OCI-M2 (cell line): ENCODE measurements around the gene PLCB1.

ENCODE experiments used
- DNase-seq: peaks from one replicate; lab custom pipeline; 2025; ENCODE audit not compliant: unreplicated experiment; lab: John Stamatoyannopoulos, UW

PLCB1 gene

DNA sequence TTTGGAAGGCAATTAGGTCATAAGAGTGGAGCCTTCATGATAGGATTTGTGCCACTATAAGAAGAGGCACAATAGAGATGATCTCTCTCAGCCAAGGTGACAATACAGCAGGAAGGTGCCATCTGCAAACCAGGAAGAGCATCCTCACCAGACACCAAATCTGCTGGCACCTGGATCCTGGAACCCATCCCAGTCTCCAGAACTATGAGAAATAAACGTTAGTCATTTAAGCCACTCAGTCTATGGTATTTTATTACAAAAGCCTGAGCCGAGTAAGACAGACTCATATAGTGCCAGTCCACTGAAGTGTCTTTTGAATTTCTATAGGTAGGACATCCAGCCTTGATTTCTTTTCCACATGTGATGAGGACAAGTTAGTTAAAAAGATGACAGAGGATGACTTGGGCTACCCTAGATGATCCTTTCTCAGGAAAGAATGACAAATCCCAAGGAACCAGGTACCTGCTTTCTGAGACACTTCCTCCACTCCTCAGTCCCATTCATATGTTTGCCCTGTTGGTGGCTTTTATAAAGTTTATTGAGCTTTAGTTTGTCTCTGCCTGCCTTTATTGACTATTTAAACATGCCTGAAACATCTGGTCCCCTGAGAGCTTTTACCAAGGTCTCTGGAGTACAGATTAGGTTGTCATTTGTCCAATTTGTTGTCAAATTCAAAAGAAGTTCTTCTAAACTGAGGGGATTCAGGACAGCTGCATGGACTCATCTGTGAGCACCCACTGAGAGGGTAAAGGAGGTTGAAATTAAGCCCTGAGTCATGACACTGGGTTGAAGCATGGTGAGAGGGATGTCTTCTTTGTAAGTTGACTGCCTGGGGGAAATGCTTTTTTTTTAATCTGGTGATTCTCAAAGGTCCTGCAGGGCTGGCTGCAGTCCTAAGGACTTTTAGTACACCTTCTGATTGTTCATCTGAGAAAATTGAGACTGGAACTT is 771.9 kb downstream of the PLCB1 start:
- no peak for DNase-seq

DNA sequence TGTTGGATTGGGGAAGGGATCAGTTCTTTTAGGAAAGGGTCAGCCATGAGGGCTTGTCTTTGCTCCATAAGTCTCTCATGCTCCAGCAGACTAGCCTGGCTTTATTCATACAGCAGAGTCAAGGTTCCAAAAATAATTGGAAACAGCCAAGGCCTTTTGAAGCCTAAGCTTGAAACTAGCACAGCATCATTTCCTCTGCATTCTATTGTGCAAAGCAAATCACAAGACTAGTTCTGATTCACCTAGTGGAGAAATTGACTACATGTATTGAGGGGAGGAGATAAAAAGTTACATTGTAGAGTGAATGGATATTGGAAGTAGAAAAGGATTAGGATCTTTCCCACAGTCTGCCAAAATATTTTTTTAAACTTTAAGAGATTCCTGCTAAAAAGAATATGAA is 777.5 kb downstream of the PLCB1 start:
- no peak for DNase-seq

DNA sequence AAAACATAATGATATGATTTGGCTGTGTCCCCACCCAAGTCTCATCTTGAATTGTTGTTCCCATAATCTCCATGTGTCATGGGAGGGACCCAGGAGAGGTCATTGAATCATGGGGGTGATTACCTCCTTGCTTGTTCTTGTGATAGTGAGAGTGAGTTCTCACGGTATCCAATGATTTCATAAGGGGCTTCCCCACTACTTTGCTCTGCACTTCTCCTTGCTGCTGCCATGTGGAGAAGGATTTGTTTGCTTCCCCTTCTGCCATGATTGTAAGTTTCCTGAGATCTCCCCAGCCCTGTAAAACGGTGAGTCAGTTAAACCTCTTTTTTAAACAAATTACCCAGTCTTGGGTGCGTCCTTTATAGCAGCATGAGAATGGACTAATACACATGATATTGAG is 780.0 kb downstream of the PLCB1 start:
- DNase-seq = no peak

DNA sequence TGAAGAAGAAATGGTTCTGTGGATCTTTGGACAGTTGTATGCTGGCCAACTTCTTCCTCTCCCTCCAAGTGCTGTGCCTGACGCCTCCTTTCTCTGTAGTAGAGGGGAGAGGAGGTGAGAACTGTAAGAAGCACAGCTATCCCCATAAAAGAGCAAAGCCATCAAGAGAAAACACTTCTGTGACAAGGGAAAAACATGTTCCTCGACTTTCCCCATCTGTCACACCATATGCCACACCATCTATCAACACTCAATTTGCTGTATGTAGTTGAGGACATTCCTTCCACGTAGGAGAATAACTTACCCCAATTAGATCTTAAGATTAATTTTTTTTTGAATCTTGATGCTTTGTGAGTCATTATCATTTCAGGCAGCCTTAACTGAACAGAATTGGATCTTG is 780.7 kb downstream of the PLCB1 start:
- DNase-seq = no peak

DNA sequence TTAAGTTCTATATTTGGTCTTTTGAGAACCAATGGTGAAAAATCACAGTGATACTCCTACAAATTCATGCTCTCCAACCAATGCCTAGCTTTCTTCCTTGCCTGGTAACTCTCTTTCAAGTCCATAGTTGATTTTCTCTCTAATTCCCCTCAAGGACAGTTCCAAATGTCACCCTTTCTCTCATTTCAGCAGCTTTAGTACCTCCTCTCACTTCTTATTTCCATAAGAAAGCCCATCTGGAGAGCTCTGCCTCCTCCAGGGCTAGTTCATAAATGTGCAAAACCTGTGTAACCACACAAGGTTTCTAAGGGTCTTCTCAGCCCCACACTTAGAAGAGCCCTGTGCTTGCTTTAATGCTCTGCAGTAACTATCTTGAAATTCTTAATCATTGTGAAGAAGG is 781.4 kb downstream of the PLCB1 start:
- DNase-seq = no peak

GRCh38 chr20:8914421-8914820 is 782.4 kb downstream of the PLCB1 start:
- no peak for DNase-seq

DNA sequence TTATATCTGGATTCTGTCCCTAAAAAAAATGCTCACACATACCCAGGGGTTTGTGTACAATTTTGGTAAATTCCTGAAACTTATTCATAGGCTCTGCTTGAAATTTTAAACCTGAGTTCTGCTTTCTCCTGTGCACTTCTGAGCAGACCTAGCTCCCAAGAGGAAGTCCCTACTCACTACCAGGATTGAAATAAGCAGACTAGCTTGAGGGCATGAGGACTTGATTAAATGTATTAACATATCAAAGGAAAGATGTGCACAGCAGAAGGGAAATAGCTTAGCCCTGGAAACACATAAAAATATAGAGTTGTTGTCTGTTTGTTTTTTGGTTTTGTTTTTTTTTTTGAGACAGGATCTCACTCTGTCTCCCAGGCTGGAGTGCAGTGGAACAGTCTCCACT is 785.0 kb downstream of the PLCB1 start:
- no peak for DNase-seq

- no peak for DNase-seq
Observed at GRCh38 chr20:8918145-8918544, 786.1 kb downstream of the PLCB1 start.

DNA sequence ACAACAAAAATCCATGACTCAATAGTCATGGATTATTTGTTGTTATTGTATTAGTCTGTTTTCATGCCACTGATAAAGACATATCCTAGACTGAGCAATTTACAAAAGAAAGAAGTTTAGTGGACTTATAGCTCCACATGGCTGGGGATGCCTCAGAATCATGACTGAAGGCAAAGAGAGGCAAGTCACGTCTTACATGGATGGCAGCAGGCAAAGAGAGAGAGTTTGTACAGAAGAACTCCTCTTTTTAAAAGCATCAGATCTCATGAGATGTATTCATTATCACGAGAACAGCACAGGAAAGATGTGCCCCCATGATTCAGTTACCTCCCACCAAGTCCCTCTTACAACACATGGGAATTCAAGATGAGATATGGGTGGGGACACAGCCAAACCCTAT is 792.5 kb downstream of the PLCB1 start:
- DNase-seq = no peak

DNA sequence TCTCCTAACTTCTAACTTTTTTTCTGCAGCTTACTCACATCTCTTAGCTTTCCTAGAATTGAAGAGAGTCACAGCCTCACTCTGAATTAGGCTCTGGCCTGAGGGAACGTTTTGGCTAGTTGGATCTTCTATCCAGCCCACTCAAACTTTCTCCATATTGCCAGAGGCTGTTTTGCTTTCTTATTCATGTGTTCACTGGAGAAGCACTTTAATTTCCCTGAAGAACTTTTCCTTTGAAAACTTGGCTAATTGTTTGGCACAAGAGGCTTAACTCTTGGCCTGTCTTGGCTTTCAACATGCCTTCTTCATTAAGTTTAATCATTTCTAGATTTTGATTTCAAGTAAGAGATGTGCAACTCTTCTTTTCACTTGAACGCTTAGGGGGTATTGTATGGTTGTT is 798.7 kb downstream of the PLCB1 start:
- no peak for DNase-seq

DNA sequence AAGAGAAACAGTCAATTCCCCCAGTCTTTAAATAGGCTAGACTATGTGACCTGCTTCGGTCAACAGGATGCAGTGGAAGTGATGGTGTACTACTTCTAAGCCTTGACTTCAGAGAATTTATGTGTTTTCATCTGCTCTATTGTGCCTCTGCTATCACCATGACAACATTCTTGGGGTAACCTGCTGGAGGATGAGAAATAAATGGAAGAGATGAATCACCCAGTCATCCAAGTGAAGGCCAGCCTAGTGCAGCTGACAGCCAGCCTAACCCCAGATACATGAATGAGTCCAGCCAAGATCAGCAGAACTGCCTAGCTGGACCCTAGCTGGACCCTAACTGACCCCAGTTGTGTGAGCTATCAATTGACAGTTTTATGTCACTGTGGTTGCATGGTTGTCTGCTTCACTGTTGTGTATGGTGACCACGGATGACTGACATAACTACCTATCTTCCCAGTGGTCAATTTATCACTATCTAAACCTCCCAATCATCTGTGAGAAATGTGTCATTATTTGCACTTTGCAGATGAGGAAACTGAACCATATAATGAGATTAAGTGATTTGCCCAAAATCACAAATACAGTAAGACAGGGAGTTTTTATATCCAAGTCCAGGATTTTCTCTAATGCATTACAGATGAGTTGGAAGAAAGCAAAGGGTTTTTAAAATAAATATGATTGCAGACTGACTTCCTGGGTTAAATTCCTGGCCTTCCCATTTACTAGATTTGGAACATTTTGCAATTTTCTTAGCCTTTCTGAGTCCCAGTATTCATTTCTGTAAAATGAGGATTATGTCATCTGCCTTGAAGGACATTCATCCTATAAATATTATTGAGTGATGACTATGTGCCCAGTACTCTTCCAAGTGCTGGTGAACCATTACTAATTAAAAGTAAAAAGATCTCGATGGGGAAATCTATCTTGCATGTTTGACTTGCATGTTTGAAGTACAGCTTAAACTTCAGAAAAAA is 800.4 kb downstream of the PLCB1 start:
- no peak for DNase-seq

DNA sequence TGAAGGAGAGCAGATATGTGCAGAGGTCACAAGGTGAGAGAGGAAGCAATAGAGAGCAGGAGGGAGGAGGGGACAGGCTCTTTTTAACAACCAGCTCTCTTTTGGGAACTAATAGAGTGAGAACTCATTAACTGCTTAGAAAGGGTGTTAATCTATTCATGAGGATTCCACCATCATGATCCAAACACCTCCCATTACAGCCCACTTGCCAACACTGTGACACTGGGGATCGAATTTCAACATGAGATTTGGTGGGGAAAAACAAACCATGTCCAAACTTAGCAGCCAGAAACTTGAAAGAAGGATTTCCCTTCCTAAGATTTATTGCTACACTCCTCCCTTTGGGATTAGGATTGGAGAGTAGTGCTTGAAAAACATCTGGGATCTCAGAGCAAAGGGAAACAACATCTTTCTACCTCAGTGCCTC is 801.3 kb downstream of the PLCB1 start:
- no peak for DNase-seq

DNA sequence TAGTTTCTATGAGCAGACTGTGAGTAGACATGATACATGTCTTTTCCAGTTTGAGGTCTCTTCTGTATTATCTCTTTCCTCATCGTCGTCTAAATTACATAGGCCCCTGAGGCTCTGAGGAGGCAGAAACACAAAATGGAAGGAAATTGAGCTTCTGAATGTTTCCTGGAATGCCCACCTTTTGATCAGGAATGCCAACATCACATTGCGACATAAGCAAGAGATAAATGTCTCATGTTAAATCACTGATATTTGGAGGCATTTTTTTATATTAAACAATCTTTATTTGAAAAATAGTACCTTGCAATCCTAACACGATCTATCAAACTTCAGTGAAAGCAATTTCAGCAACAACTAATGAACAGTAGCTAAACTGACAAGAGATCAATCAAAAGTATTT is 802.3 kb downstream of the PLCB1 start:
- no peak for DNase-seq
